GM03348 (cell line): Measurements from ENCODE around the gene PLEKHG4B.
"Not testable (repeated sequence)": the region's sequence is repeated elsewhere in the genome, so short reads cannot be mapped to it uniquely, and the experiment has no call there.

ENCODE experiments used
- DNase-seq: peaks from one replicate; pipeline ENCODE4 v3.0.0; 2012; ENCODE audit warnings: low spot score

PLEKHG4B gene

DNA sequence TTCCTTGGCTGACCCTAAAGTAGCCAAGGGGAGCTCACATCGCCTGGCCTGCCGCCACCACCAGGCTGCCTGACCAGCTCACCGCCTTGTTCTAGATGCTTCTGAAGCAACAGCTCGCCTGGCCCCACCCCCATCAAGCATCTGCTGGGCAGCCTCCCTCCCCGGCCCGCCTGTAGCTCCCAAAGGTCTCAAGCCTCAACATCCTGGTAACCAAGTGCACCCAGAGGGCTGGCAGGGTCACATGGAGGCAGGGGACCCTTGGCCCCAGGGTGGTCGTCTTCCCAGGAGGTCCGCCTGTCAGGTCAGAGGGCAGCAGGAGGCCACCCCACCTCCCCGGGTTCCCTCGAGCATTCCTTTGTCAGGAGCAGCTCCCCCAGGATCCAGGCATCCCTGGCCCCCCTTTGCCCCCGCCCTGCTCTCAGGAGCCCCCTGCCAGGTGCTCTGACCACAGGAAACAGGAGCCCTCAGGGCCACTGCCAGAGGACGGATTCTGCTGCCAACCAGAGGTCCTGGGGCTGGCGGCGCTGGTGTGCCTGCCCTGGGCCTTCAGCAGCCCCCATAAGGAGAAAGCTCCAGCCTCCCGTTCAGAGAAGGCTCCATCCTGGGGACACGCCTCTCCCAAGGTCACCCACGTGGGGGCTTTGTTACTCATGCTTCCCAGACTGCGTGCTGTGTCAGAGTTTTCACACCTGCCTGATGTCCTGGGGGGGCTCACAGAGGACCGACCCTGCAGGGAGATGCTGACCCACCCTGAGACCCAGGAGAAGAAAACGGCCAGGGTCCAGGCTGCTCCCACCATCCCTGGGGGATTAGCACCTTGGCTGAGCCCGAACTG, 95.9 kb downstream of the PLEKHG4B start:
- no peak for DNase-seq

DNA sequence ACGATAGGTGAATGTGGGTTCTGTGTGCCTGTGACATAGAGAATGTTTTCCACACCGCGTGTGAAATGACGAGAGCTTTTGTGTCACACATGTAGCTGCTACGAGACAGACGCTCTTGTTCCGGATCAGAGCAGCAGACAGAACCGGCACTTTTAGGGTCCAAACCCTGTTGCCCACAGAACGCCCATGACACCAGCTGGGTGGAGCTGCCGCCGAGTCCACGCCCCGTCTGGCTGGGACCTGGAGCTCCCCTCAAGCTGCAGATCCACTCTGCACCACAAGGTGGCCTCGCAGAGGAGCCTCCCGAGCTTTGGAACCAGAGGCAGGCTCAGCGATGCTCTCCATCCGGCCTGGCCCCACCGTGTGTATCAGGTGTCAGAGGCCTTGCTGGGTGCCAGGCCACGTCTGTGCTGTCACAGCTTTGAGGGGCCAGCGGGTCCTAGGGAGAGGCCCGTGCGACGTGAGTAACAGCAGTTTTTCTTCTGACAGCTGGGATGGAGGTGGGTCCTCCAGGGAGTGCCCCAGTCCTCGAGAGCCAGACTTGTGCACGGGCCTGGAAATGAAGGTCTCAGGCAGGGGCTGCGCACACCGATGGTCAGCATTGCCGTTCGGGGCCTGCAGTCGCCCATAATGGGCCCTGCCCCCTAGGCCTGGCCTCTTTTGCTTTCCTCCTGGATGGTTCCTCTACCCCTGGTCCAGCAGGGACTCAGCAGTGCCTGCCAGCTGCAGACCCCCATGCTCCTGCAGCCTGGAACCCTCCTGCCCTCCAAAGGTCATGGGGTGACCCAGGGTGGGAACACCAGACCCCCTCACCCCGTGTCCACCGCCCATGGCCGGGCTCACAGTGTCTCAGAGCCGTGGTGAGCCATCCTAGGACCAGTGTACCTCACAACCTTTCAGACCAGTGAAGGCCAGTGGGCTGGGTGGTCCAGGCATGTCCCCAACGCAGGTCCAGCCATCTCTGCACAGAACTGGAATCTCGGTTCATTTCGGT, 96.8 kb downstream of the PLEKHG4B start:
- peak; percentile 97 for DNase-seq

DNA sequence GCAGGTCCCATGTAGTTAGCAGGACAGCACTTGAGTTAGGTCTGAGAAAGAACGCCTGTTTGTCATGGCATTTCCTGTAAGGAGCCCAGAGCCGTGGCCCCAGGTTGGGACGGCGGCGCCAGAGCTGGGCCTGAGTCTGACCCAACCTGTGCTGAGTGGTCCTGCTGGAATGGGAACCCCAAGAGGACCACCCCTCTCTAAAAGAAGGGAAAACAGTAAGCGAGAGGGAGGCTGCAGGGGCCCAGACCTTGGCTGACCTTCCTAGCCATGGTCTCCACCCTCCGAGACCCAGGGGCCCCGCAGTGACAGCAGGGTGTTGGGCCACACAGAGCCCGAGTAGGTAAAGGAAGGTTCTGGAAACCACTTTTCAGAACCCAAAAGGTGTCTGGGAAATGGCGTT, 97.5 kb downstream of the PLEKHG4B start:
- DNase-seq: no peak

DNA sequence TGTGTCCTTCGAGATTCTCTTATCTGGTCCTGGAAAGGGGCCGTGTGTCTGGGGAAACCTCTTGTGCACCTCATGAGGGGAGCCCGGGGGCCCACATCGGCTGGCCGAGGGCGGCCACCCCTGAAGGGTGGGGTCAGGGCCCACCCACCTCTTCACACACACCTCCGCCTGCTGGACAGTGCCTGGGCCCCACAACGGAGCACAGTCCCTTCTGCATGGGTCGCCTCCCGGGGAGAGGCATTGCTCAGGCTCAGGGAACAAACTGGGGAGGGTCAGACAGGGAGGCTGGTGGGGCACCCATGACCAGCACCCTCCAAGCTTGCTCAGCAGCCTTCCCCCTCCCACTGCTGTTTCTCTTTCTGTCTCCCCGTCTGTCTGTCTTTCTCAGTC, 98.0 kb downstream of the PLEKHG4B start:
- DNase-seq: no peak

DNA sequence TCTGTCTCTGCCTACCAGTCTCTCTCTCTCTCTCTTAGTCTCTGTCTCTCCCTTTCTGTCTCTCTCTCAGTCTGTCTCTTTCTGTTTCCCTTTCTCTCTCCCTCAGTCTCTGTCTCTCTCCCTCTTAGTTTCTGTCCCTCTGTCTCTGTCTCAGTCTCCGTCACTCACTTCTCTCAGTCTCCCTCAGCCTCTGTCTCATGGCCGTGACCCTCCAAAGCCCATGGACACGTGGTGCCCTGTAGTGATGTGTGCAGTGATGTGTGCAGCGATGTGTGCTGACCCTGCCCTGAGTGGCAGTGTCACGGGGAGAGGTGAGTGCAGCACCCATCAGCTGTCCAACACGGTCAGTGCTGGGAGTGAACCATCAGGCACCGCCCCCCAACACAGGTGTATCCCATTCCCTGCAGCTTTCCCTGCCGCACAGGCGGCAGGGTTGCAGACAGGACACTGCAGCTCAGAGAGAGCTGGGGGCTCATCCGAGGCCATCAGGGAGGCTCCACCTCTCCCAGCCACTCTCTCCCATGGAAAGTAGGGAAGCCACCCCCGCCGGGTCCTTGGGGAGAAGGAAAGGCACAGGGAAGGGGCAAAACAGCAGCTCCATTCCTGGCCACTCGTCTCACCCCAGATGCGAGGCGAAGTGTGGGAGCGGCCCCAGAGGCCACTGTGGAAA, 98.5 kb downstream of the PLEKHG4B start:
- no peak for DNase-seq

DNA sequence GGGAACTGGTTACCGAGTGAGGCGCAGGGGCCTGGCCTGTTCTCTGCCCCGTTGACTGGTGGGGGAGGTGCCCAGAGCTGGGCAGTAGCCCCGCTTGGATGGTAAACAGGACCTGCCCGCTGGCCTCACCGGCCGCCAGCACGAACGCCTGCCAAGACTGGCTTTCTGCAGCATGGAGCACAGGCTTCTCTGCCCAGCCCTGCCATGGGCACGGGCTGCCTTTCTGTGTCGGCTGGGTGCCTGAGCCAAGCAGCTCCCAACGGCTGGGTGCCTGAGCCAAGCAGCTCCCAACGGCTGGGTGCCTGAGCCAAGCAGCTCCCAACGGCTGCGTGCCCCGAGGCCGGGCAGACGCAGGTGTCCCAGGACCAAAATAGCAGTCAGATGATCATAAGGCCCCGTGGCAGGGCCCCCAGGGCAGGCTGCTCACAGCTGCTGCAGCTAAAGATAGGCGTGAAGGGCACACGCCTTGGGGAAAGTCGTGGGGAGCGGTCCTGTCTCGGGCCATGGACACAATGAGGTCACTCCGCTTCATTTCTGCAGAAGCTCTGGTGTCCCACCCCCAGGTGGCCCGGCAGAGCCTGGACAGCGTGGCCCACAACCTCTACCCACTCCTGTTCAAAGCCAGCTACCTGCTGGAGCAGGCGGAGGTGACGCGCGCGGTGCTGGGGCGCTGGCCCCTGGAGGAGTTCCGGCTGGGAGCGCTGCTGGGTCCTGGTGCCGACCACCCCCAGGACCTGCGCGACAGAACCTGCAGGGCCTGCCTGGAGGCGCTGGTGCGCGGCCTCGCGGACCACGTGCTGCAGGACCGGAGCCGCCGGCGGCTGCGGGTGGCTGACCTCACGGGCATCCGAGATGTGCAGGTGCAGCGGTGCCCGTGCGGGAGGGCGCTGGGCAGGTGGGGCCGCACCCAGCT, 99.3 kb downstream of the PLEKHG4B start, which contains the start of gene LRRC14B:
Gene LRRC14B, plus strand, starts transcription at position 460 of the 913 bp plus-strand sequence. Its CDS starts 44 bp downstream, at position 504.
- no peak for DNase-seq

DNA sequence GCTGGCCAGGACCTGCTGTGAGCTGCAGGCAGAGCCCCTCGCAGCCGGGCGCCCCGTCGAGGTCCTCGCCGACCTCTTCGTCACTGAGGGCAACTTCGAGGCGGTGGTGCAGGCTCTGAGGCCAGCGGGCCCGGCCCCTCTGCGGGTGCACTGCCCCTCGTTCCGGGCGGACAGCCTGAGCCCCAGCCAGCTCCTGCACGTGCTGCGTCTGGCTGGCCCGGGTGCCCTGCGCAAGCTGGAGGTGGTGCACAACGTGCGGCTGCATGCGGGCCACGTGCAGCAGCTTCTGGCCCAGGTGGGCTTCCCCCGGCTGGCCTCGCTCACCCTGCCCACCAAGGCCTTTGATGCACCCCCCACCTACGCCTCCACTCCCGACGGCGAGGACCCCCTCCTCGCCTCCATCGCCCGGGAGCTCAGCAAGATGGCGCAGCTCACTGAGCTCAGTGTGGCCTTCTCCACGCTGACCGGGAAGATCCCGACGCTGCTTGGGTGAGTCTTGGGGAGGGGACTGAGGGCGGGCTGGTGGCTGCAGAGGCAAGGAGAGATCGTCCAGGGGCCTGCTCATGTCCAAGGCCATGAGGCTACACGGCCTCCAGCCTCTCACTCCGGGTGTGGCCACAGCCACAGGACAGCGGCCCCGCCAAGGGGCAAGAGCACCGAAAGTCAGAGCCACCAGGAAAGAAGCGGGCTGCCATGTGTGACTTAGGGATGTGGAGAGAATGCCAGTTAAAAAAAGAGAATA, 100.2 kb downstream of the PLEKHG4B start:
- no peak for DNase-seq

DNA sequence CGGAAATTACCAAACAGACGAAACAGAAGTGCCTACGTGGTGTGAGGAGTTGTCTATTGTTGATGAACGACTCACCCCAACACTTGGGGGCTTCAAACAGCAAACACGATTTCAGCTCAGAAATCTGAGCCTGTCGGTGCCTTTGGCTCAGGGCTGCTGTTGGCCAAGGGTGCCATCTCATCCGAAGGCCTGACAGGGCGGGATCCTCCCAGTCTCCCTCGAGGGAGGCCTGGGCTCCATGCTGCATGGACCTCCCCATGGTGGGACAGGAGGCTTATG, 100.7 kb downstream of the PLEKHG4B start:
- no peak for DNase-seq

DNA sequence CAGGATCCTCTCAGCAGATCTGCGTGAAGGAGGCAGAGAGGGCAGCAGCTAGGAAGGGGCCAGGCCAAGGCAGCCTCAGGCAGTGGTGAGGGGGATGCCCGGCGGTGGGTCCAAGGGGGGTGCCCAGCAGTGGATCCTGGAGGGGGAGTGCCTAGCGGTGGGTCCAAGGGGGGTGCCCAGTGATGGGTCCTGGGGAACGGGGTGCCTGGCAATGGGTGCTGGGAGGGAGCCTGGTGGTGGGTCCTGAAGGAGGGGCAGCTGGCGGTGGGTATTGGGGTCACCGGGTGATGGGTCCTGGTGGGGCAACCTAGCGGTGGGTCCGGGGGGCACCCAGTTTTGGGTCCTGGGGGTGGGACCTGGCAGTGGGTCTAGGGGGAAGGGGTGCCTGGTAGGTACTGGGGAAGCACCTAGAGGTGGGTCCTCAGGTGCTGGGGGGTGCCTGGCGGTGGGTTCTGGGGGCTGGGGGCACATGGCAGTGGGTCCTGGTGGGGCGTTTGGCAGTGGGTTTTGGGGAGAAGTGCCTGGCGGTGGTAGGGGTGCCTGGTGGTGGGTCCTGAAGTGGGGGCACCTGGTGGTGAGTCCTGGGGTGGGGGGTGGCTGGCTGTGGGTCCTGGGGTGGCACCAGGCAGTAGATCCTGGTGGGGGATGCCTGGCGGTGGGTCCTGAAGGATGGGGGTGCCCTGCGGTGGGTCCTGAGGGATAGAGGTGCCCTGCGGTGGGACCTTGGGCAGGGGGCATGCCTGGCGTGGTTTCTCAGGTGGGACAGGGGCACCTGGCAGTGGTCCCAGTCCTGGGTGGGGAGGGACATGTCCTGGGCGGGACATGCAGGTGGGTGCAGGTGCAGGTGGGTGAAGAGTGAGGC, 101.2 kb downstream of the PLEKHG4B start:
- DNase-seq: no peak

DNA sequence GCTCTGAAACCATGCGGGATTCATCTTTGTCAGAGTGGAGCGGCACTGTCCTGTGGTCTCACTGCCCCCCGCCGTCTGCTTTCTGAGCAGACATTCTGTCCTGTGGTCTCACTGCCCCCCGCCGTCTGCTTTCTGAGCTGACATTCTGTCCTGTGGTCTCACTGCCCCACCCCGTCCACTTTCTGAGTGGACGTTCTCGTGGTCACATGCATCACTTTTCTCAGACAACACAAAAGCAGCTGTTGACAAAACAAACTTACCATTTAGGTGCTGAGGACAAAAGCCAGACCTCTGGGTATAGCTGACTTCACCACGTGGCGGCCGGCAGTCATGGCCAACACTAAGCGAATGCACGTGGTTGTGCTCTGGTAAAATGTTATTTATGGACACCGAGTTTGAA, 102.1 kb downstream of the PLEKHG4B start:
- DNase-seq: no peak

DNA sequence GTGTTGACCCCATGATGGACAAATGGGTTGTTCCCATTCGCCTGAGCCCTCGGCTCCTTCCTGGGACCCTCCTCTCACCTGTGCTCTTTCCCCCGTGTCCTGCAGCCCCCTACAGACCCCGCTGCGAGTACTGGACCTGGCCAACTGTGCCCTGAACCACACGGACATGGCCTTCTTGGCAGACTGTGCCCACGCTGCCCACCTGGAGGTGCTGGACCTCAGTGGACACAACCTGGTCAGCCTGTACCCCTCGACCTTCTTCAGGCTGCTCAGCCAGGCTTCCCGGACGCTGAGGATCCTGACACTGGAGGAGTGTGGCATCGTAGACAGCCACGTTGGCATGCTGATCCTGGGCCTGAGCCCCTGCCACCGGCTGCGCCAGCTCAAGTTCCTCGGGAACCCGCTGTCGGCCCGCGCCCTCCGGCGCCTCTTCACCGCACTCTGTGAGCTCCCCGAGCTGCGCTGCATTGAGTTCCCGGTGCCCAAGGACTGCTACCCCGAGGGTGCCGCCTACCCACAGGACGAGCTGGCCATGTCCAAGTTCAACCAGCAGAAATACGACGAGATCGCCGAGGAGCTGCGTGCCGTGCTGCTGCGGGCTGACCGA, 102.7 kb downstream of the PLEKHG4B start:
- DNase-seq: no peak

DNA sequence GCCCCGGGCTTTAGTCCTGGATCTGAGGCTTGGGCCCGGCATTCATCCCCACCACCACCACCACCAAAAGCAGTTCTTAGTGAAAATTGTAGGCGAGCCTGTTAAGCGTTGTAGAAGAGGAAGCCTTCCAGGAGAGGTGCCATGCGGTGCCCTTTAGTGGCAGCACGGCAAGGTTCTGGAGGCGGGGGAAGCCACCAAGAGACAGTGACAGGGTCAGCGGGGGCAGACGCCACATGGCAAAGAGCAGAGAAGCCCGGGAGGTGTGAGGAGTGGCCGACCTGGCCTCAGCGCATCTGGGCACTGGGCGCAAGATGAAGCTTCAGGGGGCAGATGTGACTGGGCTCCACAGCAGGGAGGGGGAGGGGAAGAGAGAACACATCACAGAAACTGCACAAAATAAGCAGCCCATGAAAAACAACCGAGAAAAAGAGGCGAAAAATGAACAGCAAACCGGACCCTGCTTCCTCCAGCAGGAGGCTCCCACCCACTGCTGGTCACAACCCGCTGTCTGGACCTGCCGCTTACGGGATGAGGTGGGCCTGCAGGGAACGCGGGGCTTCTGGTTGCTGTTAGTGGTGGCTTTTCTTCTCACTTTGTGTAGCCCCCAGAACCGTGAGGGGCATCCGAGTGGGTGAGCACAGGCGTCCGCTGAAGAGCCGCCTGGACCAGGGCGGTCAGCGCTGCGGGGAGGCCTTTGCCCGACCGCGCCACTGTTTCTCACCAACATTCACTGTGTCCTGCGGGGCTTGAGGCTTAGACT, 103.6 kb downstream of the PLEKHG4B start:
- no peak for DNase-seq

DNA sequence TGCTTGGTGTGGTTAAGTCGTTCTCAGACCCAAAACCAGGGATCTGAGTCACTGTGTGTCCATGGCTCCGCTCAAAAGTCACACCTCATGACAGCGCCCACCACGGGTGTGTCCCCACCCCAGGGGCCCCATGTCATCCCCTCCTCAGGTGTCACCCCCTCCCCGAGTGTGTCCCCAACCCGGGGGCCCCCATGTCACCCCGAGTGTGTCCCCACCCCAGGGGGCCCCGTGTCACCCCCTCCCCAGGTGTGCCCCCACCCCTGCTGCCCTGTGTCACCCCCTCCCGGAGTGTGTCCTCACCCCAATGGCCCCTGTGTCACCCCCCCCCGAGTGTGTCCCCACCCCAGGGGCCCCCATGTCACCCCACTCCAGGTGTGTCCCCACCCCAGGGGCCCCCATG, 104.4 kb downstream of the PLEKHG4B start:
- no peak for DNase-seq

DNA sequence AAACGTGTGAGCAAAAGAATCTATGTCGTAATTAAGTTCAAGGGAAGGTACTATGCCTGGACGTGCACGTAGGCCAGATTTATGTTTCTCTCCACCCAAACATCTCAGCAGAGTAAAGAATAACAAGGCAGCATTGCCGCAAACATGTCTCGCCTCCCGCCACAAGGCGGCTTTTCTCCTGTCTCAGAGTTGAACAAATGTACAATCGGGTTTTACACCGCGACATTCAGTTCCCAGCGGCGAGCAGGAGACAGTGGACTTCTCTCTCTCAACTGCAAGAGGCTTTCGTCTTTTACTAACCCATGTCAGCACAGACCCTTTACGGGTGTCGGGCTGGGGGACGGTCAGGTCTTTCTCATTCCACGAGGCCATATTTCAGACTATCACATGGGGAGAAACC, 105.1 kb downstream of the PLEKHG4B start:
- DNase-seq: not testable (repeated sequence)

DNA sequence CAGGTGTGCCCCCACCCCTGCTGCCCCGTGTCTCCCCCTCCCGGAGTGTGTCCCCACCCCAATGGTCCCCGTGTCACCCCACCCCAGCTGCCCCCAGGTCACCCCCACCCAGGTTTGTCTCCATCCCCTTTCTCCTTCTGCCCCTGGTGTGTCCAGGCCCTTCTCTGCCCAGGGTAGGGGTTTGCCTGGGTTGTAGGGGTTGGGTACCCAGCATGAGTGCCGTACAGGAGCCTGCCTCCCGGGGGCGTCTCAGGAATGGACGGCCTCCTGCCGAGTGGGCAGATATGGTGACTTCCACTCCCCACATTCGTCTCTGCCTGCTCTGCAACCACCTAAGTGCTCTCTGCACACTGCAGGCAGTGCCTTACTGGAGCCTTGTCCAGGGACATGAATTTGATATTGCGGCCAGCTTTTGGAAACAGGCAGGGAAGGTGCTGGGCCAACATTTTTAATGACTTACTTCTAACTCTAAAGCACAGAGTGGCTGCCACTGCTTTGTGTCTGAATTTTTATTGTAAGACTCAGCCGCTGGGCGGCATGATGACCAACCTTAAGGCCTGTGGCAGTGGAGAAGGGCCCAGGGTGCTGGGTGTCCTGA, 106.0 kb downstream of the PLEKHG4B start:
- no peak for DNase-seq

DNA sequence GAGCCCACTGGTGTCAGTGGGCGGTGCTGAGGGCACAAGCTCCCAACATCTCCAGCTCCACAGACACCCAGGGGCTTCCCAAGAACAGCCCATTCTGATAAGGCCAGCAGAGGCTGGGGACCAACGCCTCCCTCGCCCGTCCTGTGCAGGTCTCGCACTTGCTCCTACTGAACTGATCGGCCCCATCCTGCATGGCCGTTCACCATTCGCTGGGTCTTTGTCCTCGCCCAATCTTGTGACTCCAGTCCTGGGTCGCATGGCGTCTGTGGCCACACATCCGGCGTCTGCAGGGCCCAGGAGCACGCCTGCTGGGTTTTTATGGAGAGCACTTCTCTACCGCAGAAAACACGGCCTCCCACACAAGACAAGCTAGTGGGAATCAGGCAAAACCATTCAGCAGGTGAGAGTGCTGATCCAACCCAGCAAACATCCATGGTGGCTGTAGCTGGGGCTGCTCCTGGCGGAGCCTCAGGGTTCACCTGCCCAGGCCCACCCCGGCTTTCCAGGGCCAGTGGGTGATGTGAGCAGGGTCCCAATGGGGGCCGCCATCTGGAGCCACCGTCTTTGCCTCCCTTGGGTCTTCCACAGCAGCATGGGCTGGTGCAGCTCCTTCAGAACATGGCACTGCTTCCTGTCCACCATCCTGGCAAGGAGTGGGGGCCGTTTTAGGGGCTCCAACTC, 106.7 kb downstream of the PLEKHG4B start:
- DNase-seq: no peak

DNA sequence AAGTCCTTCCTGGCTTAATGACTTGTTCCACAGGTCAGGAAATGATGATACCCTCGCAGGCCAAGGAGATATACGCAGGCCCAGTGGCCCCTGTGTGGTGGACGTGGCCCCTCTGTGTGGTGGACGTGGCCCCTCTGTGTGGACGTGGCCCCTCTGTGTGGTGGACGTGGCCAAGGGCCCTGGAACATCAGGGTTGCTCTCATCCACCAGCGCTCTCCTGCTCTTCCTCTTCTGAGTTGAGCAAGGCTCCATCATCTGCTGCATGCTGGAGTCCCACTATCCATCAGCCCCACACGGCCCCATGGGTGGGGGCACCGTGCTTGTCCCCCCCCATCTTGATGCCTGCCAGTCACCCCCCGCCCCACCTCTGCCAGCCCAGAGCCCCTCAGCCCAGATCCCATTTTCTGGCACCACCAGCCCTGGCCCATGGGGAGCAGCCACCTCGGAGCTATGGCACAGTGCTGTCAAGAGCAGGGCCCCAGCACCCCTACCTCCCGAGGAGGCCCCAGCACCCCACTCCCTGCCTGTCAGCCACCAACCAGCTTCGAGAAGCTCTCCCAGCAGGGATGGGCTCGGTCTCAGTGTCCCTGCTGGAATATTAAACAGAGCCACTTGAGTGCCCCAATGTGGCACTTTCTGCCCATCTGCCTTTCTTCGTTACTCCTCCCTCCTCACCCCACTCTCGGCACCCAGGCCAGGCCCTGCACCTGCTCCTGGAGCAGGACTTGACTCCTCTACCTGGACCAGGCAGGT, 107.4 kb downstream of the PLEKHG4B start:
- no peak for DNase-seq
